KMS-11 (cell line): ENCODE results near the gene TALDO1.

Experiments
- H2AFZ ChIP-seq: fragments of 200-600 bp; sonication (generic); 2 replicates; pipeline ENCODE4 v1.6.1; 2016; ENCODE audit warnings: antibody characterized with exemption, mixed run types, low read depth
- H3K27ac ChIP-seq: fragments of 200-600 bp; sonication (generic); 2 replicates; pipeline ENCODE4 v1.6.1; 2016; ENCODE audit warnings: mild to moderate bottlenecking, mixed run types
- H3K27me3 ChIP-seq: fragments of 200-600 bp; sonication (generic); 2 replicates; pipeline ENCODE4 v1.6.1; 2017; ENCODE audit warnings: mild to moderate bottlenecking, low read depth, mixed run types, moderate library complexity; ENCODE audit not compliant: insufficient read depth
- H3K36me3 ChIP-seq: fragments of 200-600 bp; sonication (generic); 2 replicates; pipeline ENCODE4 v1.6.1; 2017; ENCODE audit warnings: mild to moderate bottlenecking, mixed run types; ENCODE audit not compliant: insufficient read depth
- H3K4me1 ChIP-seq: fragments of 200-600 bp; sonication (generic); 2 replicates; pipeline ENCODE4 v1.6.1; 2016; ENCODE audit warnings: mild to moderate bottlenecking, low read depth, mixed run types; ENCODE audit not compliant: poor library complexity, severe bottlenecking
- H3K4me2 ChIP-seq: fragments of 200-600 bp; sonication (generic); 2 replicates; pipeline ENCODE4 v1.7.0; 2016; ENCODE audit warnings: mild to moderate bottlenecking, mixed run types
- H3K4me3 ChIP-seq: fragments of 200-600 bp; sonication (generic); IDR thresholded peaks from 2 replicates; pipeline ENCODE4 v1.6.1; 2017; ENCODE audit warnings: low read depth, low read length, mixed read lengths; ENCODE audit not compliant: insufficient read depth
- H3K79me2 ChIP-seq: fragments of 200-600 bp; sonication (generic); 2 replicates; pipeline ENCODE4 v1.6.1; 2016; ENCODE audit warnings: low read depth, mixed run types; ENCODE audit not compliant: insufficient read depth
- H3K9ac ChIP-seq: fragments of 200-600 bp; sonication (generic); 2 replicates; pipeline ENCODE4 v1.6.1; 2016; ENCODE audit warnings: mild to moderate bottlenecking, mixed run types
- H4K20me1 ChIP-seq: fragments of 200-600 bp; sonication (generic); 2 replicates; pipeline ENCODE4 v1.6.1; 2016; ENCODE audit warnings: mild to moderate bottlenecking, mixed run types; ENCODE audit not compliant: insufficient read depth
- CTCF ChIP-seq: fragments of 200-600 bp; sonication (generic); conservative IDR thresholded peaks from 2 replicates; pipeline ENCODE4 v1.6.1; 2017; ENCODE audit warnings: low read depth, mild to moderate bottlenecking, antibody characterized with exemption, low read length, moderate library complexity, mixed read lengths

The TALDO1 gene

GRCh38 chr11:773425-773824 lies 26.2 kb downstream of the TALDO1 start:
- H2AFZ ChIP-seq = no peak overlapping the region
- peaks cover 9% of the 10 kb centered on the region for H3K4me1 ChIP-seq
- H3K79me2 ChIP-seq = peaks cover 42% of the 10 kb centered on the region
- no peaks in the 10 kb centered on the region for H3K36me3 ChIP-seq
- no peak overlapping the region for H3K27ac ChIP-seq
- TF ChIP-seq CTCF = no peak
- H4K20me1 ChIP-seq = no peaks in the 10 kb centered on the region
- H3K4me2 ChIP-seq = no peak overlapping the region
- H3K9ac ChIP-seq = no peak overlapping the region
- H3K4me3 ChIP-seq = no peak overlapping the region
- no peaks in the 10 kb centered on the region for H3K27me3 ChIP-seq

- H3K4me1 ChIP-seq = peaks cover 12% of the 10 kb centered on the region
Measured at GRCh38 chr11:773830-774229, 26.6 kb downstream of the TALDO1 start.

GRCh38 chr11:774873-775592 lies 27.8 kb downstream of the TALDO1 start:
- Histone ChIP-seq H3K4me3 (no peak overlapping the region), H3K36me3 (no peaks in the 10 kb centered on the region), H3K79me2 (peaks cover 42% of the 10 kb centered on the region), H3K27me3 (no peaks in the 10 kb centered on the region), H2AFZ (no peak overlapping the region), H3K9ac (no peak overlapping the region), H3K4me2 (no peak overlapping the region), H4K20me1 (no peaks in the 10 kb centered on the region), H3K4me1 (peaks cover 12% of the 10 kb centered on the region), H3K27ac (no peak overlapping the region)
- no peak for TF ChIP-seq CTCF

More at GRCh38 chr11:773830-774229, 26.6 kb downstream of the TALDO1 start:
- H3K4me3 ChIP-seq = no peak overlapping the region
- H3K36me3 ChIP-seq = no peaks in the 10 kb centered on the region
- H3K27me3 ChIP-seq = no peaks in the 10 kb centered on the region
- no peak for TF ChIP-seq CTCF
- no peak overlapping the region for H3K27ac ChIP-seq
- peaks cover 42% of the 10 kb centered on the region for H3K79me2 ChIP-seq
- H3K4me2 ChIP-seq = no peak overlapping the region
- H2AFZ ChIP-seq = no peak overlapping the region
- H4K20me1 ChIP-seq = no peaks in the 10 kb centered on the region
- no peak overlapping the region for H3K9ac ChIP-seq

GRCh38 chr11:776263-776560 lies 28.9 kb downstream of the TALDO1 start:
- Histone ChIP-seq H3K79me2 (peaks cover 42% of the 10 kb centered on the region), H3K4me1 (peaks cover 12% of the 10 kb centered on the region), H3K9ac (peak overlapping the region; percentile 88), H3K4me3 (no peak overlapping the region), H4K20me1 (no peaks in the 10 kb centered on the region), H3K27me3 (no peaks in the 10 kb centered on the region), H3K36me3 (no peaks in the 10 kb centered on the region), H3K27ac (peak overlapping the region; percentile 56; the same call in 1 of the 2 replicates), H3K4me2 (peak overlapping the region; percentile 76), H2AFZ (no peak overlapping the region)
- TF ChIP-seq CTCF = no peak
